PC-9 (cell line): Measurements from ENCODE around the gene AGO4. TPM values are rescaled to one million over a fixed set of nuclear protein-coding genes. Genes with fewer than 3 reads are reported as not detected.
"Not testable (repeated sequence)": the region's sequence is repeated elsewhere in the genome, so short reads cannot be mapped to it uniquely, and the experiment has no call there.

Experiments
- BruUV-seq: library from RNA; stranded (reverse); fragments of 400-500 nt; replicated peaks from 2 replicates; lab custom pipeline; 2021; lab: Mats Ljungman, UMichigan
- CTCF ChIA-PET: fragments of 300-600 bp; sonication (Branson Sonifier 250); formaldehyde crosslinking; loops from one replicate; lab custom pipeline; 2022; ENCODE audit warnings: antibody characterized with exemption; lab: Charles Lee
- POLR2A ChIA-PET: fragments of 300-600 bp; sonication (Branson Sonifier 250); formaldehyde crosslinking; loops from one replicate; lab custom pipeline; 2022; ENCODE audit warnings: antibody characterized with exemption; ENCODE audit not compliant: unreplicated experiment; lab: Charles Lee
- DNase-seq, 2 experiments: peaks; one replicate each; pipeline versions ENCODE4 v3.0.0 to v3.0.0-alpha.2; 2015 to 2022; ENCODE audit warnings: mixed read lengths in 1 of 2
- H2AFZ ChIP-seq: fragments of 200-600 bp; sonication (generic); 2 replicates; pipeline ENCODE4 v1.8.1; 2017; ENCODE audit warnings: antibody characterized with exemption
- H3F3A ChIP-seq: fragments of 200-600 bp; sonication (generic); 2 replicates; pipeline ENCODE4 v1.8.1; 2017; ENCODE audit warnings: antibody characterized with exemption, mild to moderate bottlenecking, low read depth; ENCODE audit not compliant: insufficient read depth
- H3K27ac ChIP-seq: fragments of 200-600 bp; sonication (generic); 2 replicates; pipeline ENCODE4 v1.6.1; 2016; ENCODE audit warnings: mixed run types
- H3K27me3 ChIP-seq: fragments of 200-600 bp; sonication (generic); 2 replicates; pipeline ENCODE4 v1.6.1; 2016; ENCODE audit warnings: low read depth, mixed run types; ENCODE audit not compliant: insufficient read depth
- H3K36me3 ChIP-seq: fragments of 200-600 bp; sonication (generic); 2 replicates; pipeline ENCODE4 v1.6.1; 2016; ENCODE audit warnings: low read depth, mixed run types
- H3K4me1 ChIP-seq: fragments of 200-600 bp; sonication (generic); replicated peaks from 2 replicates; pipeline ENCODE4 v1.6.1; 2016; ENCODE audit warnings: mixed run types; ENCODE audit not compliant: insufficient read depth
- H3K4me2 ChIP-seq: fragments of 200-600 bp; sonication (generic); 2 replicates; pipeline ENCODE4 v1.6.1; 2017; ENCODE audit warnings: mixed run types
- H3K4me3 ChIP-seq: fragments of 200-600 bp; sonication (generic); 2 replicates; pipeline ENCODE4 v1.6.1; 2016; ENCODE audit warnings: mixed run types
- H3K79me2 ChIP-seq: fragments of 200-600 bp; sonication (generic); 2 replicates; pipeline ENCODE4 v1.6.1; 2017; ENCODE audit warnings: low read depth, mixed run types
- H3K9me2 ChIP-seq: fragments of 200-600 bp; sonication (generic); 2 replicates; pipeline ENCODE4 v1.8.1; 2017; ENCODE audit warnings: mild to moderate bottlenecking; ENCODE audit not compliant: insufficient read depth
- H3K9me3 ChIP-seq: fragments of 200-600 bp; sonication (generic); 2 replicates; pipeline ENCODE4 v1.8.1; 2016; ENCODE audit warnings: low read depth; ENCODE audit not compliant: insufficient read depth
- H4K20me1 ChIP-seq: fragments of 200-600 bp; sonication (generic); 2 replicates; pipeline ENCODE4 v1.8.1; 2017; ENCODE audit not compliant: insufficient read depth
- CTCF ChIP-seq: fragments of 200-600 bp; sonication (generic); conservative IDR thresholded peaks from 2 replicates; pipeline ENCODE4 v1.6.1; 2017; ENCODE audit warnings: mixed run types, antibody characterized with exemption, mild to moderate bottlenecking, moderate library complexity
- EZH2 ChIP-seq: fragments of 200-600 bp; sonication (generic); IDR thresholded peaks from 2 replicates; pipeline ENCODE4 v1.8.0; 2017; ENCODE audit warnings: antibody characterized with exemption, low read depth
- intact Hi-C: fragments of 100-400 bp; cut with micrococcal nuclease; formaldehyde crosslinking; loops from one replicate; pipeline ENCODE4 v1.10.0; 2022; ENCODE audit not compliant: unreplicated experiment
- total RNA-seq: library from RNA; stranded (reverse); gene quantifications from 2 replicates; pipeline ENCODE4 v1.2.3, GENCODE V29; 2021

The AGO4 gene
- total RNA-seq, 1 experiment from 2014 or later: 12.4 TPM

GRCh38 chr1:35773711-35774110 lies 34.1 kb upstream of the AGO4 start:
- Histone ChIP-seq H3K4me3 (no peak overlapping the region), H3K4me2 (no peak overlapping the region), H3K27me3 (no peaks in the 10 kb centered on the region), H3K79me2 (peaks cover under 1% of the 10 kb centered on the region; the same call in 1 of the 2 replicates), H3K9me3 (no peaks in the 10 kb centered on the region), H4K20me1 (no peaks in the 10 kb centered on the region), H3K9me2 (no peaks in the 10 kb centered on the region), H3K27ac (no peak overlapping the region), H2AFZ (no peak overlapping the region), H3K4me1 (peaks cover under 1% of the 10 kb centered on the region; the same call in 1 of the 2 replicates), H3K36me3 (no peaks in the 10 kb centered on the region), H3F3A (peaks cover 4% of the 10 kb centered on the region; the same call in 1 of the 2 replicates)
- BruUV-seq: no TSS peak
- POLR2A ChIA-PET: no interaction called here
- CTCF ChIA-PET: interaction anchor here (0.6 kb wide), 1 partner anchor 236 kb away, joined by 16 read pairs; no protein-coding TSS in a partner anchor
- no peak for DNase-seq
- intact Hi-C loops: loop anchor here (1.0 to 5.0 kb wide), 5 partner anchors 46 to 921 kb away; no protein-coding TSS in a partner anchor
- TF ChIP-seq CTCF (no peak), EZH2 (no peak)

- H3K9me3 ChIP-seq, intact Hi-C loops, H4K20me1 ChIP-seq, H3F3A ChIP-seq, H3K4me3 ChIP-seq, H3K79me2 ChIP-seq, H3K27me3 ChIP-seq, H3K27ac ChIP-seq, POLR2A ChIA-PET, H3K4me2 ChIP-seq, H3K36me3 ChIP-seq, H3K9me2 ChIP-seq, BruUV-seq, H2AFZ ChIP-seq, DNase-seq, H3K4me1 ChIP-seq: not testable (repeated sequence)
- CTCF ChIA-PET: interaction anchor here (0.6 to 0.8 kb wide), 5 partner anchors 54 to 1062 kb away, joined by 3 to 4 read pairs (median 3); no protein-coding TSS in a partner anchor
Observed at GRCh38 chr1:35776172-35776571, 31.6 kb upstream of the AGO4 start.

GRCh38 chr1:35777109-35777508 lies 30.7 kb upstream of the AGO4 start:
- no peaks in the 10 kb centered on the region for H3K9me3 ChIP-seq
- DNase-seq: no peak
- no peak overlapping the region for H3K4me2 ChIP-seq
- H3K4me3 ChIP-seq: no peak overlapping the region
- H3K79me2 ChIP-seq: no peaks in the 10 kb centered on the region
- H3K9me2 ChIP-seq: no peaks in the 10 kb centered on the region
- no peaks in the 10 kb centered on the region for H3K27me3 ChIP-seq
- no peaks in the 10 kb centered on the region for H3K36me3 ChIP-seq
- H3K27ac ChIP-seq: no peak overlapping the region
- no TSS peak for BruUV-seq
- no peaks in the 10 kb centered on the region for H4K20me1 ChIP-seq
- POLR2A ChIA-PET: no interaction called here
- intact Hi-C loops: no loop called here
- CTCF ChIA-PET: no interaction called here
- no peak for TF ChIP-seq CTCF
- no peak for TF ChIP-seq EZH2
- H3K4me1 ChIP-seq: no peaks in the 10 kb centered on the region
- H2AFZ ChIP-seq: no peak overlapping the region
- H3F3A ChIP-seq: no peaks in the 10 kb centered on the region

- Histone ChIP-seq H4K20me1 (no peaks in the 10 kb centered on the region), H3K4me1 (no peaks in the 10 kb centered on the region), H3K27ac (no peak overlapping the region), H2AFZ (no peak overlapping the region), H3K79me2 (no peaks in the 10 kb centered on the region), H3K36me3 (no peaks in the 10 kb centered on the region), H3F3A (no peaks in the 10 kb centered on the region), H3K4me2 (no peak overlapping the region), H3K9me2 (no peaks in the 10 kb centered on the region), H3K9me3 (no peaks in the 10 kb centered on the region), H3K27me3 (no peaks in the 10 kb centered on the region), H3K4me3 (no peak overlapping the region)
- DNase-seq: no peak
- CTCF ChIA-PET: no interaction called here
- no peak for TF ChIP-seq CTCF
- no peak for TF ChIP-seq EZH2
- POLR2A ChIA-PET: no interaction called here
- intact Hi-C loops: no loop called here
- BruUV-seq: no TSS peak
Observed at GRCh38 chr1:35783055-35783583, 24.7 kb upstream of the AGO4 start.

- H3K9me2 ChIP-seq, H3F3A ChIP-seq, H4K20me1 ChIP-seq, H3K4me3 ChIP-seq, intact Hi-C loops, H3K79me2 ChIP-seq, DNase-seq, CTCF ChIA-PET, H3K36me3 ChIP-seq, BruUV-seq, H3K4me2 ChIP-seq, H3K27me3 ChIP-seq, H2AFZ ChIP-seq, H3K4me1 ChIP-seq, H3K9me3 ChIP-seq, H3K27ac ChIP-seq, POLR2A ChIA-PET: not testable (repeated sequence)
Observed at GRCh38 chr1:35784364-35784763, 23.5 kb upstream of the AGO4 start.
